ENCODE results near the gene TSPAN17.
"Not testable (repeated sequence)": the region's sequence is repeated elsewhere in the genome, so short reads cannot be mapped to it uniquely, and the experiment has no call there.

TSPAN17 gene, protein sequence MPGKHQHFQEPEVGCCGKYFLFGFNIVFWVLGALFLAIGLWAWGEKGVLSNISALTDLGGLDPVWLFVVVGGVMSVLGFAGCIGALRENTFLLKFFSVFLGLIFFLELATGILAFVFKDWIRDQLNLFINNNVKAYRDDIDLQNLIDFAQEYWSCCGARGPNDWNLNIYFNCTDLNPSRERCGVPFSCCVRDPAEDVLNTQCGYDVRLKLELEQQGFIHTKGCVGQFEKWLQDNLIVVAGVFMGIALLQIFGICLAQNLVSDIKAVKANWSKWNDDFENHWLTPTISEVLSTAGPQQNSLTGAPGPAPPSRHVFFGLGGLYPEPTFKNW

DNA sequence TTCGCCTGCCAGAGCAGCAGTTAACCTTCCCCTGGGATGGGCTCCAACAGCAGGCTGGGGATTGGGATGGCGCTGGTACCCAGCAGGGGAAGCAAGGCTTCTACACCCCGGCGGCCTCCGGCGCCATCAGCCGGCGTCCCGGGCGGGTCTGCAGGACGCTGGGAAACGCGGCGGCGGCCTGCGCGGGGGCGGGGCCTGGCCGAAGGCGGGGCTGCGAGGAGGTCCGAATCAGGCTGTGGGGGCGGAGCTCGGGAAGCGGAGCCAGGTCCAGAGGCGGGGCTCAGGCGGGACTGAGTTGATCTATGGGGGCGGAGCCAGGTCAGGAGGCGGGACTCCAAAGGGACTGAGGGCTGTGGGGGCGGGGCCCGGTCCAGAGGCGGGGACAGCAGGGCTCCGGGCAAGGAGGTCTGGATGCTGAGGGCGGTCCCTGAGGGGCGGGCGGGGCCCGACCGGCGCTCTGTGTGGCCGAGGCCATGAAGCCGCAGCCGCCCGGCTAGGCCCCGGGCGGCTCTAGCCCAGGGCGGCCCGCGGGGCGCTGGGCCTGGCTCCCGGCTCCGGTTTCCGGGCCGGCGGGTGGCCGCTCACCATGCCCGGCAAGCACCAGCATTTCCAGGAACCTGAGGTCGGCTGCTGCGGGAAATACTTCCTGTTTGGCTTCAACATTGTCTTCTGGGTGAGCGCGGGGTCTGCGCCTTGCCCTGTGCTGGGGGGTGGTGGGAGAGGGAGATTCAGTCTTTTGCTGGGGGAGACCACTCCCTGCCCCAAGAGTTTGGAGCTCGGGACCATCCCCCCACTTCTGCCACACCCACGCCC lies at the start of gene TSPAN17:
TSS of gene TSPAN17 (plus strand) at position 455 of the 813 bp plus-strand sequence. CDS start at position 587, 132 bp downstream.
- peak; percentile 98 for DNase-seq (ENCODE audit: insufficient read length, low spot score)
- peak; percentile 96 for FAIRE-seq

DNA sequence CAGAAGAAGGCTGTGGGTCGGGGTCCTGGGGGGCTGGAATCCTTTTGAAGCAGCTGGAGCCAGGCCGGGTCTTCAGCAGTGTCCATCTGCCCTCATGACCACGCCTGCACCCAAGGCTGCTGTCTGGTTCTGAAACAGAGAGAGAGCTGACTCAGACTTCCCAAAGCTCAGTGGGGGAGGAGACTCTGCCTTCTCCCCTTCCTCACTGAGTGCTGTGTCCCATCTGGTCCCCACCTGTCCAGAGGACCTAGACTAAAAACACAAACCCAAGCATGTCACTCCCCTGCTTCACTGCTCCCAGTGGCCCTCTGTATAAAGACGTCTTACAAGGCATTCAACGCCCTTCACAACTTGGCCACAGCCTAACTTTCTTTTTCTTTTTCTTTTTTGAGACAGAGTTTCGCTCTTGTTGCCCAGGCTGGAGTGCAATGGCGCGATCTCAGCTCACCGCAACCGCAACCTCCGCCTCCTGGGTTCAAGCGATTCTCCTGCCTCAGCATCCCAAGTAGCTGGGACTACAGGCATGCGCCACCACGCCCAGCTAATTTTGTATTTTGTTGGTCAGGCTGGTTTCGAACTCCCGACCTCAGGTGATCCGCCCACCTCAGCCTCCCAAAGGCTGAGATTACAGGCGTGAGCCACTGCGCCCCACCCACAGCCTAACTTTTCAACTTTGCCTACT lies 47.4 kb upstream of the TSPAN17 start:
- FAIRE-seq; DNase-seq (ENCODE audit: insufficient read length, low spot score): not testable (repeated sequence)

- no peak for FAIRE-seq
- DNase-seq (ENCODE audit: insufficient read length, low spot score) = no peak
Observed at GRCh38 chr5:176601901-176602482, 45.3 kb upstream of the TSPAN17 start.

DNA sequence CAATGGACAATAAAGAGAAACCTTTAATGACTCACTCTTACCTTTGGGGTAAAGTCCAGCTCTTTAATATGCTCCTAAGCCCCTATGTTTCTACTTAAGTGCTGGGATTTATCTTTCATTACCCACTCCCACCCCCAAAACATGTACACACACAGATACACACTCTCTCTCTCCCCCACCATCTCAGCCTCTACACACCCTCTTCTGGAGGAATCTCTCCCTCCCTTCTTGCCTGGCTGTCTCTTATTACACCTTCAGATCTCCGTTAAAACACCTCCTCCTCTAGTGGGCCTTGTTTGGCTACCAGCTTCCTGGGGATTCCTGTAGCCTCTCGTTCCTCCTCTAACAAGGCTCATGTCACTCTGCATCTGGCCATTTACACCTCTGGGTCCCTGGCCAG lies 44.2 kb upstream of the TSPAN17 start:
- no peak for DNase-seq (ENCODE audit: insufficient read length, low spot score)
- FAIRE-seq = no peak

DNA sequence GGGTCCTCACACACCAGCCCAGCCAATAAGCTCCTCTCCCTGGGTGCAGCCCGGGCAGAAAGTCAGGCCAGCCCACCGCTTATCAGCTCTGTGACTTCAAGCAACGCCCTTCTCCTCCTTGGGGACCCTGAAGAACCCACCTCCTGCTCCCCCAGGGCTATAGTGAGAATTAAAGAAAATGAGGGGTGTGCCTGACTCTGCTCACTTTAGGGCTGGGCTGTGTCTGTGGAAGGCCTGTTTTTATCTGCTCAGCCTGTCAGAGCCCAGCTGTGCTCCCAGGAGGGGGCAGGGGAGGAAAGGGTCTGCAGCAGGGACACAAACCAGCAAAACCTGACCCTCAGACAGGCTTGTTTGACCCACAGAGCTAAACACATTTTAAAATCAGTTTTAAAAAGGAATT lies 41.3 kb upstream of the TSPAN17 start:
- FAIRE-seq (no peak), DNase-seq (ENCODE audit: insufficient read length, low spot score) (no peak)

GRCh38 chr5:176606875-176607274 lies 40.4 kb upstream of the TSPAN17 start:
- FAIRE-seq = no peak
- no peak for DNase-seq (ENCODE audit: insufficient read length, low spot score)

DNA sequence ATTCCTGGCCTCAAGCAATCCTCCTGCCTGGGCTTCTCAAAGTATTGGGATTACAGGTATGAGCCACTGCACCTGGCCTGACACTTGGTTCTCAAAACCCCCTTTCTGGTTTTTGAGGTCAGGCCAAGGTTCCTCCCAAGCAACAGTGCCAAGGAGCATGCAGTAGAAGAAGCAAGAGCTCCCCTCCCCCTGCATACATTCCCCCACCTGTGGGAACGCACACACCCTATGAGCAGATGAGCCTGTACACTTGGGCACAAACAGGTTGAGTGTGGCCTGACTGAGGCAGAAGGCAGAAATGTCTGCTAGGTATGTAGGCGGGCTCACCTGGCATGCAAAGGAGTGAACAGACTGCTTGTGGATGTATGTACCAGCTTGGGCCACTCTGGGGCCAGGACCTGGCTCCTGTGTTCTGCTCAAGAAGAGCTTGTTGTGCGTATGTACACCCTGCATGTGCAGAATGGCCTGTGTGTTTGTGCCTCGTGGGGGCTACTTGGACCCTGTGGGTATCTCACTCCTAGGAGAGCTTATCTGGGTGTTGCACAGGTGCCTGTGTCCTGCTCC lies 39.1 kb upstream of the TSPAN17 start:
- DNase-seq (ENCODE audit: insufficient read length, low spot score) = no peak
- FAIRE-seq = no peak

GRCh38 chr5:176608937-176609723 lies 38.2 kb upstream of the TSPAN17 start:
- DNase-seq (ENCODE audit: insufficient read length, low spot score) (no peak), FAIRE-seq (no peak)

DNA sequence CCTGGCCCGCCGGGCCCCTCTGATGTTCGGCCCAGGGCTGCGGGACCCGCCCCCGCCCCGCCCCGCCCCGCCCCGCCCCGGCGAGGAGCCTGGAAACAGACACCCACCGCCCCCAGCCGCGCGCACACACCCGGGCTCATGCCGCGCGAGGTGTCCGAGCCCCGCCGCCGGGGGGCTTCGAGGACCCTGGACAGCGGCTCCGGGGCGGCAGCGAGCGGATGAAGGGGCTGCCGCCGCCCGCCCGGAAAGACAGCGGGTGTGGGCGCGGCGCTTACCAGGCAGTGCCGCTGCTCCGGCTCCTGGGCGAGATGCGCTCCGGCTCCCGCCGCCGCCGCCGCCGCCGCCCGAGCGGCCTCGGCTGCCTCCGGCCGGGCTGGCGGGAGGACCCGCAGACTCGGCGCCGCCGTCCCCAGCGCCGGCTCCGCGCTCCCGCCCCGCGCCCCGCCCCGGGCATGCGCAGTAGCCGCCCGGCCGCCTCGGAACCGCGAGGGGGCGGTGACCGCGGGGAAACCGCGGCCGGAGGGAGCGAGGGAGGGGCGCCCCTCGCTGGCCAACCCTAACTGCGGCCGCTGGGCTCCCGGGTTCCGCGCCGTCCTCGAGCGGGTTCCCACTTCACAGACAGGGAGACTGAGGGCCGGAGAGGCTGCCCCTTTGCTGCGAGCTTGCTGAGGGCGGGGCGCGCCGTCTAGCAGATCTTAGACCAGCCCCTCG lies 37.4 kb upstream of the TSPAN17 start, which contains the start of gene GPRIN1:
TSS of gene GPRIN1 (minus strand) at position 433 of the 711 bp plus-strand sequence. CDS start 10,322 bp downstream, outside the sequence.
- DNase-seq (ENCODE audit: insufficient read length, low spot score) = peak; percentile 95
- FAIRE-seq = peak; percentile 18

DNA sequence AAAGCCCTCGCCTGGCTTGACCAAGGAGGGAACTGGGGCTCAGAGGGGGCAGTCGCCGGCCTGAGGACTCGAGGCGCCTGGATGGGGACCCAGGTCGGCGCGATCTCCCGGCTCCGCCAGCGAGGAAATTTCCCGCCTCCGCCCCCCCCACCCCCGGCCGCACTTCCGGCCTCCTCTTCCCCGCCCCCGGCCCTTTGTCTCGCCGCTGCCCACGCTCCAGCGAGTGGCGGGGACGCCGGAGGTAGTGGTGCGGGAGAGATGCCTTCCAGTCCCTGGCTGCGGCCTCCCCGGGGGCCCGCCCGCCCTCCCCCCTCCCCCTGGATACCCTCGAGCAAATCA lies 36.9 kb upstream of the TSPAN17 start:
- FAIRE-seq (no peak), DNase-seq (ENCODE audit: insufficient read length, low spot score) (no peak)

DNA sequence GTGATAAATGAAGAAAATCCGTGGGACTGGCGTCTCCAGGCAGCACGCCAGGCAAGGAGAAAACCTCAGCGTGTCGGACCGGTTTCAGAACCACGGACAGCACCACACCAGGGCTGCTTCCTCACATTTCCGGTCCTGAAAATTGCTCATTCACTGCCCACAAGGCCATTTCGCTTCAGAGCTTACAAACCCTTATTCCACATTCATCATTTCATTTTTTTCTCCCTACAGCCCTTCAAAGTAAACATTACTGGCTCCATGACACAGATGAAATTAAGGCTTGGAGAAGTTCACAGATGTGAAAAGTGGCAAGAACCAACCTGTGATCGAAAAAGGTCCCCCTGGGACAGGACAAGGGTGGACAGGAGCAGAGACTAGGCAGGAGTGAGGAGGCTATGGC lies 35.8 kb upstream of the TSPAN17 start:
- DNase-seq (ENCODE audit: insufficient read length, low spot score) (peak; percentile 50), FAIRE-seq (peak; percentile 4)

DNA sequence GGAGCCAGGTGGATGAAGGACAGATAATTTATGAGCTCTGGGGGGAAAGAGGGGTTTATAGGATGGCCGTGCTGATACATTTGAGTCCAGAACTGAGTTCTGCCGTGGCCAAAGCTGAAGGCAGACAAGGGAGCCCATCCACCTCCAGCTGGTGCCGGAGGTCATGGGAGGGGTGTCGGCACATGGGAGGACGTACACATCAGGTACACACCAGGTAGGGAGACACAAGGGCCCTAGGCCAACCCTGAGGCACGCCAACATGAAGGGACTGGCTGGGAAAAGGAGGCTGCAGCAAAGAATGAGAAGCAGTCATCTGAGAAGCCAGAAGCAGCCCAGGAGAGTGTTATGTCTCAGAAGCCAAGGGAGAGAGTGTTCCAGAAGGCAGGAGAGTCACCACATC lies 35.3 kb upstream of the TSPAN17 start:
- FAIRE-seq (no peak), DNase-seq (ENCODE audit: insufficient read length, low spot score) (no peak)

GRCh38 chr5:176612855-176613254 lies 34.4 kb upstream of the TSPAN17 start:
- FAIRE-seq (no peak), DNase-seq (ENCODE audit: insufficient read length, low spot score) (no peak)

DNA sequence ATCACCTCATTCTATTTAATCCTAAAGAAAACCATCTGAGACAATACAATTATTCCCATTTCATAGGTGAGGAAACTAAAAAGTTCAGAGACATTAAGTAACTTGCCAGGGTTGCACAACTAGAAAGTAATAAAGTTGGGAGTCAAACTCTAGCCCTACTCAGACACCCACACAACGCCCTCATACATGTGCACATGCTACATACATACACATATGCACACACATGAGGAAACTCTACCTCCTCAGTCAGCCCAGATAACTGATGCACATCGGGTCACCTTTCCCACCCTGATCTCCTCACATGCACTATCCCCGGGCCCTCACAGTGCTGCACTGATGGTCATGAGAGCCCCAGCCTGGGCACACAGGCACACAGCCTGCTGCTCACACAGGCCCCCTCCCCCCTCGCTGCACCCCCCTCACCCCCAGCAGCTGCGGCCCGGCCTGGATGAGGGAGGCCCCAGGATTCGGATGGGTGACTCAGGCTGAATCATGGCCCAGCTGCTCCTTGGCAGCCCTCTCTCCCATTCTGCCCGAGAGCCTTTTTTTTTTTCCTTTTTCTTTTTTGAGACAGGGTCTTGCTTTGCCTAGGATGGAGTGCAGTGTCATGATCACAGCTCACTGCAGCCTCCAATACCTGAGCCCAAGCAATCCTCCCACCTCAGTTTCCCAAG lies 32.3 kb upstream of the TSPAN17 start:
- FAIRE-seq = no peak

GRCh38 chr5:176616511-176616910 lies 30.8 kb upstream of the TSPAN17 start:
- FAIRE-seq = no peak

More for the DNA sequence above, 32.3 kb upstream of the TSPAN17 start:
- no peak for DNase-seq (ENCODE audit: insufficient read length, low spot score)

DNA sequence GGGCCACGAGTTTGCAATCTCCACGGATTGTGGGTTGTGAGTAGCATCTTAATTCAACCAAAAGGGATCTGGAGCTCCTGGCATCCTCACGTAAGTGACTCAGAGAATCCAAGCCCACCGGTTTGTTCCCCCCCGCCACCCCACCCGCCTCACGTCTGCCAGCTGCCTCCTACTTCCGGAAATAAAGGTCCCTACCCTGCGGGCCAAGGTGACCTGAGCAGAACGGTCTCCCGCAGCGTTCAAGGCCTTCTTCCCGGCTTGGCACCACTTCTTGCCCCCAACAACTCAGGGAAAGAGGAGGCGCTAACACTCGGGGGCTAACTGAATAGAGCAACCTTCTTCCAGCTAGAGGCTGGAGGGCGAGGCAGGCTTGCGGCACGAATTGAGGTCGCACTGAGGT lies 28.5 kb upstream of the TSPAN17 start:
- no peak for DNase-seq (ENCODE audit: insufficient read length, low spot score)
- FAIRE-seq = no peak

More at GRCh38 chr5:176616511-176616910, 30.8 kb upstream of the TSPAN17 start:
- DNase-seq (ENCODE audit: insufficient read length, low spot score) = no peak

- FAIRE-seq (peak; percentile 11), DNase-seq (ENCODE audit: insufficient read length, low spot score) (peak; percentile 75)
Observed at GRCh38 chr5:176619203-176619568, 28.1 kb upstream of the TSPAN17 start.

DNA sequence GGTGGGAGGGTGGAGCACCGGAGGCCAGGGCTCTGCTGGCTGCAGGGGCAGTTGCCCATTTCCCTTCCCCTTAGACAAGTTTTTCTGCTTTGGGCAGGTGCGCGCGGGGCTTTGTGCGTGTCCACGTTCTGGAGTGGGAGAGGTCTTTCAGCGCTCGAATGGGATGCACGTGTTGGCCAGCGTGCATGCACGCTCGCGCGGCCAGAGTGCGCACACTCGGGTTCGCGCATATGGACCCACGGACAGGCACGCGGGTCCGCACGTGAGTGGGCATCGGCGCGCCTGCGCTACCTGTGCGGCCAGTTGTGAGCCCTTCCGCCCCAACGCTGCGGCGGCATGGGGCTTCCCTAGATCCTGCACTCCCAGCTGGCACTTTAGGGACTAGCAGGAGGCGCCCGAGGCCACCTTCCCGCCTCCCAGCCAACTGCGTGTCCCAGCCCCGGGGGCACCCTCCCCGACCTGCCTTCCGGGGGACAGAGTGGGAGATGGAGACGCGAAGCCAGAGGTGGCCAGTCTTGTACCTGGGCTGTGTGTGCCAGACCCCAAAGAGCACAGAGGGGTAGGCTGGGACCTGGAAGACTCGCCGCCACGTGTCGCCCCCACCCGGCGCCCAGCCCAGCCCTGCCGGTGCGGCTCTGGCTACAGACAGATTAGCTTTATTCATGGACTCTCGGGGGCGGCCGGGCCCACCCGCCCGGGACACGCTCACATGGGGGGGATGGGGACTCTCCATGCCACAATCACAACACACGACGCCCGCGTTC lies 27.5 kb upstream of the TSPAN17 start:
- no peak for FAIRE-seq
- DNase-seq (ENCODE audit: insufficient read length, low spot score) = no peak

Data from GM19239 (cell line).